Testis (tissue), 3 donors: ENCODE data around the gene TMEM42. TPM values are rescaled to one million over a fixed set of nuclear protein-coding genes. Genes with fewer than 3 reads are reported as not detected.

Experiments used
- DNase-seq: peaks from one replicate; pipeline ENCODE4 v3.0.0-alpha.2; 2019
- H3K27ac ChIP-seq, 2 donors: fragments of 200-600 bp; sonication (generic); one replicate each; pipeline ENCODE4 v1.5.1; 2019
- H3K27me3 ChIP-seq: fragments of 200-600 bp; sonication (generic); one replicate; pipeline ENCODE4 v1.5.1; 2019
- H3K36me3 ChIP-seq: fragments of 200-600 bp; sonication (generic); one replicate; pipeline ENCODE4 v1.5.1; 2017; ENCODE audit warnings: low read depth; ENCODE audit errors: missing control alignments
- H3K4me1 ChIP-seq: fragments of 200-600 bp; sonication (generic); one replicate; pipeline ENCODE4 v1.5.1; 2019
- H3K4me3 ChIP-seq, 2 donors: fragments of 200-600 bp; sonication (generic); one replicate each; pipeline ENCODE4 v1.5.1; 2017 to 2019
- H3K9me3 ChIP-seq: fragments of 200-600 bp; sonication (generic); one replicate; pipeline ENCODE4 v1.5.1; 2017
- POLR2A ChIP-seq: fragments of 450-650 bp; IDR thresholded peaks from one replicate; pipeline ENCODE4 v1.6.1; 2017; ENCODE audit warnings: antibody characterized with exemption, mild to moderate bottlenecking, moderate library complexity
- WGBS, 2 donors: methylation state at CpG; one replicate each; pipeline ENCODE4 v1.1.5; 2018; 5-methylcytosine and 5-hydroxymethylcytosine counted together
- intact Hi-C: fragments of 100-400 bp; cut with DNase I; formaldehyde crosslinking; loops from one replicate; pipeline ENCODE4 v1.15.1; 2023; ENCODE audit warnings: low total_unique reads
- polyA plus RNA-seq: library from polyadenylated mRNA; stranded (reverse); fragments of 350-450 nt; fragmentation: Illumina TruSeq; extraction: RNeasy Lipid Tissue Mini Kit (QIAGEN cat#74804); gene quantifications from one replicate; pipeline ENCODE4 v1.2.3, GENCODE V29; 2014; ENCODE audit warnings: low read depth, low replicate concordance; ENCODE audit not compliant: insufficient read depth
- total RNA-seq, 2 donors: library from RNA; depleted of rRNA; stranded (reverse); fragments of >200 nt; gene quantifications; one replicate each; pipeline ENCODE4 v1.2.3, GENCODE V29; 2016
- TF ChIP-seq, protein P1 (sequence below), 3 experiments: fragments of 450-650 bp in 2 of 3; fragments of 200-600 bp in 1 of 3; sonication (generic) in 1 of 3; IDR thresholded peaks; one replicate each; pipeline ENCODE4 v1.5.1; 2016 to 2019; ENCODE audit warnings: antibody characterized with exemption in 3 of 3, mild to moderate bottlenecking in 2 of 3, moderate library complexity in 1 of 3

TMEM42 gene
- total and polyA plus RNA-seq, 3 donors from 2014 or later, result 42.2 to 46.4 (median 42.2) TPM

DNA sequence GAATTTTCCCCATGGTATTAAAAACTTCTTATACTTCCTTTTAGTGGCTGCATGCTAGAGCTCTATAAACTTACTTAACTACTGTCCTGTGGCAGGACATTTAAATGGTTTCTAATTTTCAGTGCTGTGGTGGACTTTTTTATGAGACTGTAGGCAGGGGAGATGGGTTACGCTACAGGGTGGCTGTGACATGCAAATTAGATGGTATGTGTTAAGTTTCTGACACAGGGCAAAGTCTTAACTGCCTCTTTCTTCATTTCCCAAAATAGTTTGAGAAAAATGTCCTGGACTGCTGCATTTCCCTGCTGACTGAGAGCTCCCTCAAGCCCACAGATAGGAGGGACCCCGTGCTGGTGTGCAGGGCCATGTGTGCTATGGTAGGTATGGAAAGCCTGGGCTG, 34.7 kb downstream of the TMEM42 start:
- peaks cover 4% of the 10 kb centered on the region for H3K4me1 ChIP-seq
- WGBS, 2 donors, result 74 to 93% methylated on average over 2 of the region's 2 CpGs
- no peaks in the 10 kb centered on the region for H3K27me3 ChIP-seq
- no peak overlapping the region for H3K27ac ChIP-seq
- H3K36me3 ChIP-seq, result no peaks in the 10 kb centered on the region
- intact Hi-C loops, result no loop called here
- H3K4me3 ChIP-seq, result no peak overlapping the region
- TF ChIP-seq, protein P1, sequence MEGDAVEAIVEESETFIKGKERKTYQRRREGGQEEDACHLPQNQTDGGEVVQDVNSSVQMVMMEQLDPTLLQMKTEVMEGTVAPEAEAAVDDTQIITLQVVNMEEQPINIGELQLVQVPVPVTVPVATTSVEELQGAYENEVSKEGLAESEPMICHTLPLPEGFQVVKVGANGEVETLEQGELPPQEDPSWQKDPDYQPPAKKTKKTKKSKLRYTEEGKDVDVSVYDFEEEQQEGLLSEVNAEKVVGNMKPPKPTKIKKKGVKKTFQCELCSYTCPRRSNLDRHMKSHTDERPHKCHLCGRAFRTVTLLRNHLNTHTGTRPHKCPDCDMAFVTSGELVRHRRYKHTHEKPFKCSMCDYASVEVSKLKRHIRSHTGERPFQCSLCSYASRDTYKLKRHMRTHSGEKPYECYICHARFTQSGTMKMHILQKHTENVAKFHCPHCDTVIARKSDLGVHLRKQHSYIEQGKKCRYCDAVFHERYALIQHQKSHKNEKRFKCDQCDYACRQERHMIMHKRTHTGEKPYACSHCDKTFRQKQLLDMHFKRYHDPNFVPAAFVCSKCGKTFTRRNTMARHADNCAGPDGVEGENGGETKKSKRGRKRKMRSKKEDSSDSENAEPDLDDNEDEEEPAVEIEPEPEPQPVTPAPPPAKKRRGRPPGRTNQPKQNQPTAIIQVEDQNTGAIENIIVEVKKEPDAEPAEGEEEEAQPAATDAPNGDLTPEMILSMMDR (IDR thresholded peaks at IDR 0.05), result no peak
- no peak for TF ChIP-seq POLR2A
- H3K9me3 ChIP-seq, result no peaks in the 10 kb centered on the region
- no peak for DNase-seq

DNA sequence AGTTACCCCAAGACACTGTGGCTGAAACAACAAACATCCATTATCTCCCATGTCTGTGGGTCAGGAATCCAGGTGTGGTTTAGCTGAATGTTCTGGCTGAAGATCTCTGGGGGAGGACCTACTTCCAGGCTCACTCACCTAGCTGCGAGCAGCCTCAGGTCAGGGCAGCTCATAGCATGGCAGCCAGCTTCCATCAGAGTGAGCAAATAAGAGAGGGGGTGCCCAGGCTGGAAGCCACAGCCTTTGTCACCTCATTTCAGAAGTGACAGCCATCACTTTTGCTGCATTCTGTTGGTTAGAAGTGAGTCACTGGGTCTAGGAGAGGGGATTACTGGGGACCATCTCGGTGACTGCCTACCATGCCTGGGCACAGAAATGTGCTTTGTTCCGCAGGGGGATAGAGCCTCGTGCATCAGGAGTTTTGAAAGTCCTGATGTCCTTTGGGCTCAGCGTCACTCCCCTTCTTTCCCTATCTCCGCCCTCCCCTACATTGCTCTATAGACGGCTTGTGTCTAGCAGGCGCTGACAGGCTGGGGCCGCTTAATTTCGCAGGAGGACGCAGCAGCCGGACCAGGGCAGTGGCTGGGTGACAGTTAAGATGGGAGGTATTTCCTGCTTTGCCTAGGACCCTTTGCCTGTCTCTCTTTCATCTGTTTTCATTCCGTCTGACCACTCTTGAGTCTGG, 38.1 kb downstream of the TMEM42 start:
- H3K4me1 ChIP-seq, result no peaks in the 10 kb centered on the region
- WGBS, 2 donors, result 78 to 83% methylated on average over 13 of the region's 13 CpGs
- DNase-seq, result no peak
- no peak overlapping the region for H3K4me3 ChIP-seq
- H3K36me3 ChIP-seq, result no peaks in the 10 kb centered on the region
- no peaks in the 10 kb centered on the region for H3K9me3 ChIP-seq
- TF ChIP-seq POLR2A, result no peak
- TF ChIP-seq, protein P1 (IDR thresholded peaks at IDR 0.05), result no peak
- H3K27ac ChIP-seq, result no peak overlapping the region
- no peaks in the 10 kb centered on the region for H3K27me3 ChIP-seq
- intact Hi-C loops, result no loop called here

DNA sequence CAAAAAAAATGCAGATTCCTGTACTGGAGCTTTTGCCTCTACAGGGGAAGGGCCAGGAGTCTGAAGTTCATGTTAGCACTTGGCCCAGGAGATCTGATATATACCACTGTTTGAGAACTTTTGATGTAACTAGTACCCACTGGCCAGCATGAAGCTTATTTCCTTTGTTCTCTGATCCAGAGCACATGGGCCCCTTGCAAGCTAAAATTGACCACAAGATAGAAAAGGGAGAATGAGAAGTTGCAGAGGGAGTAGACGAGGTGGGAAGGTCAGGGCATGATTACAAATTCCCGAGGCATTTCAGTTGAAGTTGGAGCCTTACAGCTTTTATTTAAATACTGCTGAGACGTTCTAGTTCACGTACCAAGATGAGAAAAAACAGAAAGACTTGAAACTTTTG, 40.9 kb downstream of the TMEM42 start:
- TF ChIP-seq, protein P1 (IDR thresholded peaks at IDR 0.05), result no peak
- no peak for TF ChIP-seq POLR2A
- Histone ChIP-seq H3K27ac (no peak overlapping the region), H3K4me3 (no peak overlapping the region), H3K36me3 (no peaks in the 10 kb centered on the region), H3K27me3 (no peaks in the 10 kb centered on the region), H3K4me1 (no peaks in the 10 kb centered on the region), H3K9me3 (no peaks in the 10 kb centered on the region)
- intact Hi-C loops, result no loop called here
- 55 to 61% methylated on average over 4 of the region's 4 CpGs for WGBS, 2 donors
- no peak for DNase-seq

DNA sequence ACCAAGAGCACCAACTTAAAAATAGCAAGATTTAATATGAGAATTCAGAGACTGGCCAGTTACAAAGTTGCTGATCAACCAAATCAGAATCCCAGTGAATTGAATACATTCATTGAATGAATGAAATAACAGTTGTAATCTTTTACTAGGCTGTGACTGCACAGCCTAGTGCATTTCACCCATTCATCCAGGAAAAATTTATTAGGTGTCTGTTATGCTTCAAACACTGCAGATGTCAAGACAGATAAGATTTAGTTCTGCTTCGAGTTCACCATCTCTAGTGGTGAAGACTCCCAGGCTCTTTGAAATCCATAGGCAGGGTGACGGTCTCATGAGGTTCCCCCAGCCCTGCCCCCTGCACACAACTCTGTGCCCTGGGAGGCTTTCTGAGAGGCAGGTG, 41.6 kb downstream of the TMEM42 start:
- DNase-seq, result no peak
- WGBS, 2 donors, result 13 to 64% methylated on average over 1 to 2 of the region's 2 CpGs
- no peaks in the 10 kb centered on the region for H3K9me3 ChIP-seq
- H3K4me1 ChIP-seq, result no peaks in the 10 kb centered on the region
- H3K4me3 ChIP-seq, result no peak overlapping the region
- H3K27me3 ChIP-seq, result no peaks in the 10 kb centered on the region
- H3K27ac ChIP-seq, result no peak overlapping the region
- no peak for TF ChIP-seq POLR2A
- TF ChIP-seq, protein P1 (IDR thresholded peaks at IDR 0.05), result no peak
- intact Hi-C loops, result no loop called here
- no peaks in the 10 kb centered on the region for H3K36me3 ChIP-seq

DNA sequence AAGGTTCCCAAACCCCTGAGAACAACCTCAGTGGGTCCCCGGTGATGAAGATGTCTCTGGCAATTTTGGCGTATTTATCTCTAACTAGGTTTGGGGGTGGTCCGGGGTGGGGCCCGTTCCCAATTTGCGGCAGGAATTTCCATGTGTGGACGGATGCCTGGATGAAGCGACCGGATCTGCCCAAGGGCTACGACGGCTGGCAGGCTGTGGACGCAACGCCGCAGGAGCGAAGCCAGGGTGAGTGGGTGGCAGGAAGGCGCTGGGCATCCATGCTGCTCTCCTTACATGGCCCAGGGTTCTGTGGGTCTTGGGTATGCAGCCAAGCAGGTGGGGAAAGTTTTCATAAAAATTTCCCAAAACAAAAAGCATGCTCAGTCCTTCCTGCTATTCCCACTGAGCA, 42.0 kb downstream of the TMEM42 start:
- Histone ChIP-seq H3K27me3 (no peaks in the 10 kb centered on the region), H3K9me3 (no peaks in the 10 kb centered on the region), H3K4me3 (no peak overlapping the region), H3K4me1 (no peaks in the 10 kb centered on the region), H3K27ac (no peak overlapping the region), H3K36me3 (no peaks in the 10 kb centered on the region)
- intact Hi-C loops, result no loop called here
- TF ChIP-seq, protein P1 (IDR thresholded peaks at IDR 0.05), result no peak
- TF ChIP-seq POLR2A, result no peak
- WGBS, 2 donors, result 91 to 93% methylated on average over 14 to 15 of the region's 15 CpGs
- no peak for DNase-seq
